HL-60/S4 treated with phorbol 12-myristate 13-acetate at 8.2 ng/mL for 4 days and 3 days (cell line): ENCODE results near the gene POTED.
"Not testable (repeated sequence)": the region's sequence is repeated elsewhere in the genome, so short reads cannot be mapped to it uniquely, and the experiment has no call there.

Experiments
- in situ Hi-C: fragments of 300-500 bp; cut with MboI; formaldehyde crosslinking; loops from 2 replicates; pipeline ENCODE4 v1.15.0; 2022; ENCODE audit warnings: low sequenced_read_pairs

The POTED gene

GRCh38 chr21:13609477-13609876 lies at the start of gene POTED:
TSS of gene POTED (plus strand) at chr21:13609777. CDS start at chr21:13610229, 452 bp downstream.
- in situ Hi-C loops = not testable (repeated sequence)

- in situ Hi-C loops = not testable (repeated sequence)
Observed at GRCh38 chr21:13650101-13650500, 40.5 kb downstream of the POTED start.

GRCh38 chr21:13651746-13652145 lies 42.2 kb downstream of the POTED start:
- in situ Hi-C loops = not testable (repeated sequence)
